ENCODE results near the gene CLIC5.

Gene CLIC5

DNA sequence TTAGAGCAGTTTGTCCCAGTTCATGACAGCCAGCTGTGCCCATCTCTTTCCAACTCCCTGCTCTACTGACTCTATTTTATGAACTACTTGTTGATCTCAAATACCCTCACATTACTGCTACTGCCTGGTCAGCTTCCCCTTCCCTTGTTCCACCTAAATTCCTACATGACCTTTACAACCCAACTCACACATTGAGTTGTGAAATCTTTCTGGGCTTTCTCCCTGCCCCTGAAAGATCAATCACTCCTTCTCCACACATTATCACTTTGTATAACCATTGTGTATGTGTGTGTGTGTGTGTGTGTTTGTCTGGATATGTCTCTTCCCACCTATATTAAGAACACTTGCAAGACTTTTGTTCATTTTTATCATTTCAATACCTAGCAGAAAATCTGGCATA is 42.1 kb upstream of the CLIC5 start:
- in situ Hi-C loops (cut with HindIII; ENCODE audit: low sequenced_read_pairs), result no loop called here
- DNase-seq (ENCODE audit: low read depth, low spot score), result no peak
- no peak overlapping the region for H3K4me3 ChIP-seq (ENCODE audit: low read depth, low read length)
- TF ChIP-seq, protein P1, sequence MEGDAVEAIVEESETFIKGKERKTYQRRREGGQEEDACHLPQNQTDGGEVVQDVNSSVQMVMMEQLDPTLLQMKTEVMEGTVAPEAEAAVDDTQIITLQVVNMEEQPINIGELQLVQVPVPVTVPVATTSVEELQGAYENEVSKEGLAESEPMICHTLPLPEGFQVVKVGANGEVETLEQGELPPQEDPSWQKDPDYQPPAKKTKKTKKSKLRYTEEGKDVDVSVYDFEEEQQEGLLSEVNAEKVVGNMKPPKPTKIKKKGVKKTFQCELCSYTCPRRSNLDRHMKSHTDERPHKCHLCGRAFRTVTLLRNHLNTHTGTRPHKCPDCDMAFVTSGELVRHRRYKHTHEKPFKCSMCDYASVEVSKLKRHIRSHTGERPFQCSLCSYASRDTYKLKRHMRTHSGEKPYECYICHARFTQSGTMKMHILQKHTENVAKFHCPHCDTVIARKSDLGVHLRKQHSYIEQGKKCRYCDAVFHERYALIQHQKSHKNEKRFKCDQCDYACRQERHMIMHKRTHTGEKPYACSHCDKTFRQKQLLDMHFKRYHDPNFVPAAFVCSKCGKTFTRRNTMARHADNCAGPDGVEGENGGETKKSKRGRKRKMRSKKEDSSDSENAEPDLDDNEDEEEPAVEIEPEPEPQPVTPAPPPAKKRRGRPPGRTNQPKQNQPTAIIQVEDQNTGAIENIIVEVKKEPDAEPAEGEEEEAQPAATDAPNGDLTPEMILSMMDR (IDR thresholded peaks at IDR 0.05; ENCODE audit: low read depth, low read length), result no peak

DNA sequence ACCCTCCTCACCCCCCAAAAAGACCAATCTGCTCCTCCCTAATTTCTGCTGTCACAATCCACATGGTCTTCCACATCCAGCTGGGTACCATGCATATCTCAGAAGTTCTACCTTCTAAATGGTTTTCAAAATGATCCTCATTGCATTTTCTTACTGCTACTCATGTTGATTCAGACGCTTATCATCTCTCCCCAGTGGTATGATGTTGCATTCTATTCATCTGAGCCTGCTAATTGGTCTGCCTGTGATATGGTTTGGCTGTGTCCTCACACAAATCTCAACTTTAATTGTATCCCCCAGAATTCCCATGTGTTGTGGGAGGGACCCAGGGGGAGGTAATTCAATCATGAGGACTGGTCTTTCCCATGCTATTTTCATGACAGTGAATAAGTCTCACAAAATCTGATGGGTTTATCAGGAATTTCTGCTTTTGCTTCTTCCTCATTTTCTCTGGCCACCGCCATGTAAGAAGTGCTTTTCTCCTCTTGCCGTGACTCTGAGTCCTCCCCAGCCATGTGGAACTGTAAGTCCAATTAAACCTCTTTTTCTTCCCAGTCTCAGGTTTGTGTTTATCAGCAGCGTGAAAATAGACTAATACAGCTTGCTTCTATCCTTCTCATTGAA is 41.4 kb upstream of the CLIC5 start:
- TF ChIP-seq, protein P1 (IDR thresholded peaks at IDR 0.05; ENCODE audit: low read depth, low read length), result no peak
- no peak overlapping the region for H3K4me3 ChIP-seq (ENCODE audit: low read depth, low read length)
- no peak for DNase-seq (ENCODE audit: low read depth, low spot score)
- in situ Hi-C loops (cut with HindIII; ENCODE audit: low sequenced_read_pairs), result no loop called here

DNA sequence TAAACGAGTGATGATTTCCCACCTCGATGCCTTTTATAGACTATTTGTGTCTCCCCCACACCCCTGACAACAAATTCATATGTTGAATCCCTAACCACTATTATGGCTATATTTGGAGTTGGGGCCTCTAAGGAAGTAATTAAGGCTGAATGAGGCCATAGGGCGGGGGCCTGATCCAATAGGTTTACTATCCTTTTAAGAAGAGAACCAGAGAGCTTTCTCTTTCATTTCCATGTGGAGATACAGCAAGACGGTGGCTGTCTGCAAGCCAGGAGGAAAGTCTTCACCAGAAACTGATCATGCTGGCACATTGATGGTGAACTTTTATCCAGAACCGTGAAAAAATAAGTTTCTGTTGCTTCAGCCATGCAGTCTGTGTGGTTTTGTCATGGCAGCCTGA is 38.9 kb upstream of the CLIC5 start:
- no peak for DNase-seq (ENCODE audit: low read depth, low spot score)
- TF ChIP-seq, protein P1 (IDR thresholded peaks at IDR 0.05; ENCODE audit: low read depth, low read length), result no peak
- H3K4me3 ChIP-seq (ENCODE audit: low read depth, low read length), result no peak overlapping the region
- in situ Hi-C loops (cut with HindIII; ENCODE audit: low sequenced_read_pairs), result no loop called here

DNA sequence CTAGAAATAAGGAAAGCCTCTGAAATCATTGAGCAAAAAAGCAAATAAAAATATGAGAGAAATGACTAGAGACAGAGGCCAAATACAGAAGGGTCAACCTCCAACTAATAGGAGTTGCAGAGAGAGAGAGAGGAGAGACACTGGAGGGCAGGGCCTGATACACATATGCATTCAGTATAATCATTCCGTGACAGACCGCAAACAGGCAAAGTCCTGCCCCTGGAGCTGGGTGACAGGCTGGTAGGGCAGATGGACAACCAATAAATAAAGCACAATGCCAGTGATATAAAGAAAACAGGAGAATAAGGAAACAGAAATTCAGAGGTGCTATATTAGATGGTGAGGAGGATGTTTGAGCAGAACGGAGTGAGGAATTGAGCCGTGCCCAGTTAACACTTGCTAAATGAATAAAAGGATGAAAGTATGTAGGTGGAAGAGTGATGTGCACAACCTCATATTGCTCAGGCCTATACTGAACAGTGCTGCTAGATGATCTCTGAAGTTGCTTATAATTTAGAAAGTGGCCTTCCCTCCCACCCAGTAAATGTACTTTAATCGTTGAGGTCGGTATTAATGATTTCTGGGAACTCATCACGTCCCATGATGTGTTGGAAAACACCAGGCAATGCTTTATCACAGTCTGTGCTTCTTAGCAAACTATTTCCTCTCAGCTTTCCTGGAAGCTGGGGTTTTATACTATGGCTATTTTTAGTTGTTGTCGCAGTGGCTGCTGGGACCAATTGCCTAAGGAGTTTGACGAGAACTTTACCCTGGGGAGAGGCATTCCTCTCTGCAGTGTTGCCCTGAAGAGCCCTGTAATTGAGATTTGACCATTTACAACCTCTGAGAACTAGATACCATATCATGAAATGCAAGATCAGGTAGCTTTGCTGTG is 37.6 kb upstream of the CLIC5 start:
- TF ChIP-seq, protein P1 (IDR thresholded peaks at IDR 0.05; ENCODE audit: low read depth, low read length), result no peak
- no peak for DNase-seq (ENCODE audit: low read depth, low spot score)
- H3K4me3 ChIP-seq (ENCODE audit: low read depth, low read length), result no peak overlapping the region
- in situ Hi-C loops (cut with HindIII; ENCODE audit: low sequenced_read_pairs), result no loop called here

DNA sequence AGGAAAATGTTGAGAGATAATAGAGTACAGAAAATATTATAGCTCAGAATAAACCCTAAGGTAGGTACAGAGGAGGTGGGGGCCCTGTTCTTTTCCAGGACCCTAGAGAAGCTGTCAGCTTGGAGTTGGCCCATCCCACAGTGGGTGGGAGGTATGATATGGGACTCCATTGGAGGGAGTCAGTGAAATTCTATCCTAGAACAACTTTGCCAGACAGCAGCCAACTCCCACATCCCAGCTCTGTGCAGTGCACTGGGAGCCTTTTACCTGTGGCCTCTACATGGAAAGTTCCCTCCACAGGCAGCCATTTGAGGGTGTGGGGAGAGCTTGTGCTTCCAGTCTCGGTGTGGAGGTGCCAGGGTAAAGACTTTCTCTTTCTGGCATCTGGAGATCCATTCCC is 36.8 kb upstream of the CLIC5 start:
- DNase-seq (ENCODE audit: low read depth, low spot score), result no peak
- in situ Hi-C loops (cut with HindIII; ENCODE audit: low sequenced_read_pairs), result no loop called here
- H3K4me3 ChIP-seq (ENCODE audit: low read depth, low read length), result no peak overlapping the region
- TF ChIP-seq, protein P1 (IDR thresholded peaks at IDR 0.05; ENCODE audit: low read depth, low read length), result no peak

DNA sequence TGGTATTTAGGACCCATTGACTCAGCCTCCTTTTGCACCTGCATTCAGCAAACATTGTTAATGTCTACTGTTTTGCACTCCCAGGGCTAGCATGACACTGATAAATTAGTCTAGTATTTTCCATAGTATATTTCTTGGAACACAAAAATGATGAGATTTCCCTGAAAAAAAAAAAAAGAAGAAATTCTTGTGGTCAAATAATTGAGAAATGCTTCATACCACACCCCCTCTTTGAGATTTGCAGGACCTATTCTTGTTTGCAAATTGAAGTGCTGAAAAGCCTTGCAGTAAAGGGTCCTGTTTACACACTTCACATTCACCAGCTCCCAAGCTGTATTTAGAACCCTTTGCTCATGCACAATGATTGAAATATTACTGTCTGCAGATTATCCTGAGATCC is 36.3 kb upstream of the CLIC5 start:
- no peak for DNase-seq (ENCODE audit: low read depth, low spot score)
- H3K4me3 ChIP-seq (ENCODE audit: low read depth, low read length), result no peak overlapping the region
- in situ Hi-C loops (cut with HindIII; ENCODE audit: low sequenced_read_pairs), result no loop called here
- TF ChIP-seq, protein P1 (IDR thresholded peaks at IDR 0.05; ENCODE audit: low read depth, low read length), result no peak

Measured in astrocyte of the spinal cord (primary cell).